Epithelial cell of prostate (primary cell): ENCODE data around the gene ACOXL.
"Not testable (repeated sequence)": the region's sequence is repeated elsewhere in the genome, so short reads cannot be mapped to it uniquely, and the experiment has no call there.

Experiments
- DNase-seq: peaks from one replicate; pipeline ENCODE4 v3.0.0-alpha.2; 2011; ENCODE audit warnings: low read depth, low spot score
- H3K27ac ChIP-seq: fragments of 450-650 bp; 2 replicates; pipeline ENCODE4 v1.5.1; 2017; ENCODE audit warnings: mild to moderate bottlenecking

The ACOXL gene

GRCh38 chr2:111069722-111070121, 337.3 kb downstream of the ACOXL start:
- no peak overlapping the region for H3K27ac ChIP-seq
- DNase-seq: no peak

GRCh38 chr2:111071600-111072171, 339.3 kb downstream of the ACOXL start:
- DNase-seq: peak; percentile 53
- H3K27ac ChIP-seq: no peak overlapping the region

- H3K27ac ChIP-seq: no peak overlapping the region
- peak; percentile 14 for DNase-seq
Observed at GRCh38 chr2:111072220-111072871, 340.0 kb downstream of the ACOXL start.

GRCh38 chr2:111082659-111083058, 350.3 kb downstream of the ACOXL start:
- not testable (repeated sequence) for DNase-seq, H3K27ac ChIP-seq

- no peak for DNase-seq
- H3K27ac ChIP-seq: no peak overlapping the region
Observed at GRCh38 chr2:111091811-111092211, 359.4 kb downstream of the ACOXL start.

GRCh38 chr2:111094691-111095090, 362.3 kb downstream of the ACOXL start:
- DNase-seq: no peak
- no peak overlapping the region for H3K27ac ChIP-seq

- no peak for DNase-seq
- H3K27ac ChIP-seq: no peak overlapping the region
Observed at GRCh38 chr2:111095434-111095833, 363.1 kb downstream of the ACOXL start.

GRCh38 chr2:111099402-111099801, 367.0 kb downstream of the ACOXL start:
- DNase-seq: no peak

GRCh38 chr2:111100087-111100764, 367.9 kb downstream of the ACOXL start:
- no peak overlapping the region for H3K27ac ChIP-seq
- no peak for DNase-seq

More at GRCh38 chr2:111099402-111099801, 367.0 kb downstream of the ACOXL start:
- no peak overlapping the region for H3K27ac ChIP-seq

GRCh38 chr2:111100765-111101162, 368.4 kb downstream of the ACOXL start:
- no peak for DNase-seq

GRCh38 chr2:111101592-111101991, 369.2 kb downstream of the ACOXL start:
- H3K27ac ChIP-seq: no peak overlapping the region
- DNase-seq: no peak

More at GRCh38 chr2:111100765-111101162, 368.4 kb downstream of the ACOXL start:
- H3K27ac ChIP-seq: no peak overlapping the region

- no peak for DNase-seq
- H3K27ac ChIP-seq: no peak overlapping the region
Observed at GRCh38 chr2:111102216-111102615, 369.8 kb downstream of the ACOXL start.

- DNase-seq: no peak
- H3K27ac ChIP-seq: no peak overlapping the region
Observed at GRCh38 chr2:111105926-111106325, 373.6 kb downstream of the ACOXL start.

GRCh38 chr2:111106706-111107105, 374.3 kb downstream of the ACOXL start:
- DNase-seq: no peak
- H3K27ac ChIP-seq: no peak overlapping the region

- no peak for DNase-seq
- no peak overlapping the region for H3K27ac ChIP-seq
Observed at GRCh38 chr2:111108745-111109271, 376.4 kb downstream of the ACOXL start.

- DNase-seq: no peak
- H3K27ac ChIP-seq: no peak overlapping the region
Observed at GRCh38 chr2:111111101-111111755, 378.9 kb downstream of the ACOXL start.

GRCh38 chr2:111113838-111114237, 381.5 kb downstream of the ACOXL start:
- H3K27ac ChIP-seq: no peak overlapping the region

GRCh38 chr2:111116011-111116746, 383.8 kb downstream of the ACOXL start:
- H3K27ac ChIP-seq: no peak overlapping the region
- no peak for DNase-seq

More at GRCh38 chr2:111113838-111114237, 381.5 kb downstream of the ACOXL start:
- no peak for DNase-seq

- H3K27ac ChIP-seq: no peak overlapping the region
- no peak for DNase-seq
Observed at GRCh38 chr2:111116843-111117597, 384.6 kb downstream of the ACOXL start.
